ENCODE data around the gene OAT.

DNA sequence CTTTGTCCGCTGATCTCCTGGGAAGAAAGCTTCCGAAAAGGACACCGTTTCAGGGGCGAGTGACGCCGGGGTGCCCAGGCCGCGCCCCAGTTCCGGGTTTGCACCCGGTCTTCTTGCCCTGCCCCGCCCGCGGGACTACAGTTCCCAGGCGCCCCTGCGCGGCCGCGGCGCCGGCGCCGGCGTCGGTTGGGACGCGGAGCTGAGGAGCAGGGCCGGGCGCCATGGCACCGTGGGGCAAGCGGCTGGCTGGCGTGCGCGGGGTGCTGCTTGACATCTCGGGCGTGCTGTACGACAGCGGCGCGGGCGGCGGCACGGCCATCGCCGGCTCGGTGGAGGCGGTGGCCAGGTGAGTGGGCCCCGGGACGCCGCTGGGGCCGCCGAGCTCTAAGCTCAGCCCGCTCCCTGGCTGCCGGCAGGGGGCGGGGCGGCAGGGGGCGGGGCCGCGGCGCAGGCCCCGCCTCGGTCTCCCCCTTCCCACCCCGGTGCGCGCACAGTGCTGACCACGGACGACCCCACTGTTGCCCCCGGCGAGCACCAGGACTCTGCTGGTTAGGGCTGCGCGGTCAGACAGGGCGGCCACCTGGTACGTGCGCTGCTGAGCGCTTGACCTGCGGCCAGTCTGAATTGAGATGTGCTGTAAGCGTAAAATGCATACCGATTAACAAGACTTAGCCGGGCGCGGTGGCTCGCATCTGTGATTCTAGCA, 43.1 kb upstream of the OAT start, which contains the start of gene LHPP:
- TF ChIP-seq, protein P1, sequence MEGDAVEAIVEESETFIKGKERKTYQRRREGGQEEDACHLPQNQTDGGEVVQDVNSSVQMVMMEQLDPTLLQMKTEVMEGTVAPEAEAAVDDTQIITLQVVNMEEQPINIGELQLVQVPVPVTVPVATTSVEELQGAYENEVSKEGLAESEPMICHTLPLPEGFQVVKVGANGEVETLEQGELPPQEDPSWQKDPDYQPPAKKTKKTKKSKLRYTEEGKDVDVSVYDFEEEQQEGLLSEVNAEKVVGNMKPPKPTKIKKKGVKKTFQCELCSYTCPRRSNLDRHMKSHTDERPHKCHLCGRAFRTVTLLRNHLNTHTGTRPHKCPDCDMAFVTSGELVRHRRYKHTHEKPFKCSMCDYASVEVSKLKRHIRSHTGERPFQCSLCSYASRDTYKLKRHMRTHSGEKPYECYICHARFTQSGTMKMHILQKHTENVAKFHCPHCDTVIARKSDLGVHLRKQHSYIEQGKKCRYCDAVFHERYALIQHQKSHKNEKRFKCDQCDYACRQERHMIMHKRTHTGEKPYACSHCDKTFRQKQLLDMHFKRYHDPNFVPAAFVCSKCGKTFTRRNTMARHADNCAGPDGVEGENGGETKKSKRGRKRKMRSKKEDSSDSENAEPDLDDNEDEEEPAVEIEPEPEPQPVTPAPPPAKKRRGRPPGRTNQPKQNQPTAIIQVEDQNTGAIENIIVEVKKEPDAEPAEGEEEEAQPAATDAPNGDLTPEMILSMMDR (IDR thresholded peaks at IDR 0.05), result no peak
- TF ChIP-seq POLR2A (IDR thresholded peaks at IDR 0.05), result no peak
